Large intestine (tissue), 3 donors: ENCODE measurements around the gene IL12RB1. TPM values are rescaled to one million over a fixed set of nuclear protein-coding genes. Genes with fewer than 3 reads are reported as not detected.

Experiments used
- DNase-seq, 2 donors: peaks; one replicate each; pipeline versions ENCODE4 v3.0.0 to v3.0.0-alpha.2; 2013
- H3K27ac ChIP-seq: one replicate; pipeline ENCODE4 v1.5.1; 2013; ENCODE audit warnings: low read length
- H3K27me3 ChIP-seq: 2 replicates; pipeline ENCODE4 v1.6.1; 2013; ENCODE audit warnings: low read length; ENCODE audit not compliant: control insufficient read depth, insufficient read depth
- H3K36me3 ChIP-seq: 2 replicates; pipeline ENCODE4 v1.6.1; 2013; ENCODE audit warnings: low read length; ENCODE audit not compliant: control insufficient read depth, insufficient read depth
- H3K4me1 ChIP-seq: one replicate; pipeline ENCODE4 v1.6.1; 2013; ENCODE audit warnings: low read length; ENCODE audit not compliant: control insufficient read depth, insufficient read depth
- H3K4me3 ChIP-seq: one replicate; pipeline ENCODE4 v1.5.1; 2013; ENCODE audit warnings: low read length
- H3K9me3 ChIP-seq: one replicate; pipeline ENCODE4 v1.6.1; 2013; ENCODE audit warnings: mild to moderate bottlenecking, low read depth, low read length, moderate library complexity; ENCODE audit not compliant: control insufficient read depth
- WGBS: methylation state at CpG from one replicate; pipeline ENCODE4 v1.1.5; 2013; ENCODE audit warnings: low lambda C conversion rate; ENCODE audit not compliant: insufficient coverage; 5-methylcytosine and 5-hydroxymethylcytosine counted together
- polyA plus RNA-seq: library from polyadenylated mRNA; unstranded; fragments of 120-200 nt; gene quantifications from one replicate; pipeline ENCODE4 v1.2.1, GENCODE V29; 2013

Gene IL12RB1
- polyA plus RNA-seq, 1 donor: 1.2 TPM

- Histone ChIP-seq H3K36me3 (no peaks in the 10 kb centered on the region), H3K9me3 (no peaks in the 10 kb centered on the region), H3K4me1 (peaks cover 3% of the 10 kb centered on the region), H3K4me3 (no peak overlapping the region), H3K27me3 (peaks cover 2% of the 10 kb centered on the region), H3K27ac (no peak overlapping the region)
- no CpG with 5 or more reads among the region's 5 CpGs for WGBS
- no peak for DNase-seq
These were observed 23.3 kb downstream of the IL12RB1 start for GRCh38 chr19:18063463-18063862.

GRCh38 chr19:18062028-18062427, 24.7 kb downstream of the IL12RB1 start:
- WGBS: no CpG with 5 or more reads among the region's 8 CpGs
- H3K27ac ChIP-seq: no peak overlapping the region
- no peak overlapping the region for H3K4me3 ChIP-seq
- no peaks in the 10 kb centered on the region for H3K9me3 ChIP-seq
- DNase-seq: no peak
- H3K36me3 ChIP-seq: no peaks in the 10 kb centered on the region
- peaks cover 8% of the 10 kb centered on the region for H3K4me1 ChIP-seq
- H3K27me3 ChIP-seq: peaks cover 2% of the 10 kb centered on the region

GRCh38 chr19:18060472-18060871, 26.3 kb downstream of the IL12RB1 start:
- Histone ChIP-seq H3K27me3 (peaks cover 2% of the 10 kb centered on the region), H3K27ac (no peak overlapping the region), H3K4me1 (peaks cover 8% of the 10 kb centered on the region), H3K4me3 (no peak overlapping the region), H3K36me3 (no peaks in the 10 kb centered on the region), H3K9me3 (no peaks in the 10 kb centered on the region)
- WGBS: no CpG with 5 or more reads among the region's 6 CpGs
- no peak for DNase-seq

- Histone ChIP-seq H3K27ac (no peak overlapping the region), H3K36me3 (no peaks in the 10 kb centered on the region), H3K4me3 (no peak overlapping the region), H3K9me3 (no peaks in the 10 kb centered on the region), H3K4me1 (peaks cover 8% of the 10 kb centered on the region), H3K27me3 (peaks cover 2% of the 10 kb centered on the region)
- WGBS: no CpG with 5 or more reads among the region's 5 CpGs
- DNase-seq: no peak
These were observed 26.8 kb downstream of the IL12RB1 start for GRCh38 chr19:18059902-18060301.

GRCh38 chr19:18059297-18059696, 27.4 kb downstream of the IL12RB1 start:
- Histone ChIP-seq H3K4me3 (no peak overlapping the region), H3K27ac (no peak overlapping the region), H3K9me3 (no peaks in the 10 kb centered on the region), H3K4me1 (peaks cover 8% of the 10 kb centered on the region), H3K36me3 (no peaks in the 10 kb centered on the region), H3K27me3 (peaks cover 2% of the 10 kb centered on the region)
- no peak for DNase-seq
- WGBS: no CpG with 5 or more reads among the region's 8 CpGs

- H3K9me3 ChIP-seq: no peaks in the 10 kb centered on the region
- peaks cover 2% of the 10 kb centered on the region for H3K27me3 ChIP-seq
- H3K4me3 ChIP-seq: peak overlapping the region; percentile 25
- no peaks in the 10 kb centered on the region for H3K36me3 ChIP-seq
- peaks cover 8% of the 10 kb centered on the region for H3K4me1 ChIP-seq
- DNase-seq: peak; percentile 61 to 67
- no CpG with 5 or more reads among the region's 34 CpGs for WGBS
- H3K27ac ChIP-seq: peak overlapping the region; percentile 31
These were observed 28.3 kb downstream of the IL12RB1 start for GRCh38 chr19:18058208-18059009.

GRCh38 chr19:18057557-18057956, 29.2 kb downstream of the IL12RB1 start:
- Histone ChIP-seq H3K4me3 (no peak overlapping the region), H3K27me3 (peaks cover 3% of the 10 kb centered on the region), H3K4me1 (peaks cover 8% of the 10 kb centered on the region), H3K27ac (no peak overlapping the region), H3K9me3 (no peaks in the 10 kb centered on the region), H3K36me3 (no peaks in the 10 kb centered on the region)
- no peak for DNase-seq
- WGBS: no CpG with 5 or more reads among the region's 6 CpGs

- H3K4me3 ChIP-seq: no peak overlapping the region
- H3K27me3 ChIP-seq: peaks cover 16% of the 10 kb centered on the region
- DNase-seq: no peak
- H3K36me3 ChIP-seq: no peaks in the 10 kb centered on the region
- peaks cover 4% of the 10 kb centered on the region for H3K9me3 ChIP-seq
- peaks cover 8% of the 10 kb centered on the region for H3K4me1 ChIP-seq
- WGBS: 60% methylated on average over 1 of the region's 5 CpGs
- H3K27ac ChIP-seq: no peak overlapping the region
These were observed 30.8 kb downstream of the IL12RB1 start for GRCh38 chr19:18055967-18056366.

- peaks cover 8% of the 10 kb centered on the region for H3K4me1 ChIP-seq
- H3K4me3 ChIP-seq: no peak overlapping the region
- H3K36me3 ChIP-seq: no peaks in the 10 kb centered on the region
- WGBS: 87% methylated on average over 3 of the region's 9 CpGs
- DNase-seq: no peak
- peaks cover 23% of the 10 kb centered on the region for H3K27me3 ChIP-seq
- H3K27ac ChIP-seq: no peak overlapping the region
- H3K9me3 ChIP-seq: peaks cover 4% of the 10 kb centered on the region
These were observed 33.0 kb downstream of the IL12RB1 start for GRCh38 chr19:18053576-18054219.

GRCh38 chr19:18051887-18052286, 34.8 kb downstream of the IL12RB1 start:
- no peak overlapping the region for H3K4me3 ChIP-seq
- DNase-seq: no peak

More at GRCh38 chr19:18051887-18052286, 34.8 kb downstream of the IL12RB1 start:
- H3K36me3 ChIP-seq: no peaks in the 10 kb centered on the region
- no peak overlapping the region for H3K27ac ChIP-seq
- WGBS: no CpG with 5 or more reads among the region's 31 CpGs
- H3K9me3 ChIP-seq: peaks cover 4% of the 10 kb centered on the region
- no peaks in the 10 kb centered on the region for H3K4me1 ChIP-seq
- H3K27me3 ChIP-seq: peaks cover 23% of the 10 kb centered on the region
